ENCODE measurements around the gene PAK6. TPM values are rescaled to one million over a fixed set of nuclear protein-coding genes. Genes with fewer than 3 reads are reported as not detected.

Gene PAK6
- total and polyA plus RNA-seq, 9 of the 15 experiments (the other 6 are each of a cell fraction or from before 2014, with no cell fraction given): 0.03 to 0.74 (median 0.16) TPM; not detected in 2

- TF ChIP-seq POLR3A (IDR thresholded peaks at IDR 0.05; ENCODE audit: borderline replicate concordance, extremely low read depth, insufficient read depth, insufficient read length) (no peak), PRMT5 (CRISPR knock-in tag; IDR thresholded peaks at IDR 0.05) (no peak), NEUROD1 (IDR thresholded peaks at IDR 0.05; ENCODE audit: borderline replicate concordance, low read depth, low read length, partially characterized antibody) (no peak), MTA3 (IDR thresholded peaks at IDR 0.05; ENCODE audit: borderline replicate concordance) (no peak), ELF1 (tag; IDR thresholded peaks at IDR 0.05) (no peak), JUN (IDR thresholded peaks at IDR 0.05; ENCODE audit: borderline replicate concordance, low read depth, low read length) (no peak), JUN (CRISPR knock-in tag; IDR thresholded peaks at IDR 0.05; ENCODE audit: borderline replicate concordance) (no peak), ZNF778 (CRISPR knock-in tag; IDR thresholded peaks at IDR 0.05) (no peak), CREBBP (IDR thresholded peaks at IDR 0.05; ENCODE audit: low read depth, low read length) (no peak), CSDE1 (IDR thresholded peaks at IDR 0.05) (no peak), ZNF395 (CRISPR knock-in tag; IDR thresholded peaks at IDR 0.05) (no peak), MYBL2 (IDR thresholded peaks at IDR 0.05; ENCODE audit: low read depth) (no peak), MYBL2 (CRISPR knock-in tag; IDR thresholded peaks at IDR 0.05; ENCODE audit: borderline replicate concordance) (no peak), FOXK2 (conservative IDR thresholded peaks at IDR 0.05 in 1 of 2, IDR thresholded peaks at IDR 0.05 in 1 of 2; ENCODE audit: low read depth in 2 of 2) (no peak)
Measured at GRCh38 chr15:40246496-40247280, 7.8 kb downstream of the PAK6 start (continued).

Measured in K562 (cell line).